ENCODE measurements around the gene RANBP9.
A peak's percentile ranks its signal among the peaks of the same experiment; 100 is the strongest.

Gene RANBP9

GRCh38 chr6:13643125-13643524 lies 68.5 kb downstream of the RANBP9 start:
- no peak for DNase-seq

- DNase-seq: no peak
Measured at GRCh38 chr6:13641315-13641714, 70.3 kb downstream of the RANBP9 start.

- no peak for DNase-seq
Measured at GRCh38 chr6:13638626-13639025, 73.0 kb downstream of the RANBP9 start.

- no peak for DNase-seq
Measured at GRCh38 chr6:13638014-13638413, 73.6 kb downstream of the RANBP9 start.

GRCh38 chr6:13635948-13636658 lies 75.5 kb downstream of the RANBP9 start:
- no peak for DNase-seq

- DNase-seq: no peak
Measured at GRCh38 chr6:13633343-13633742, 78.3 kb downstream of the RANBP9 start.

- no peak for DNase-seq
Measured at GRCh38 chr6:13630499-13630898, 81.1 kb downstream of the RANBP9 start.

- DNase-seq: no peak
Measured at GRCh38 chr6:13629459-13630116, 82.0 kb downstream of the RANBP9 start.

GRCh38 chr6:13624871-13625288 lies 86.8 kb downstream of the RANBP9 start:
- peak; percentile 77 for DNase-seq

GRCh38 chr6:13617066-13617465 lies 94.6 kb downstream of the RANBP9 start:
- no peak for DNase-seq

GRCh38 chr6:13615792-13616120 lies 95.9 kb downstream of the RANBP9 start:
- peak; percentile 64 for DNase-seq

GRCh38 chr6:13614926-13615791 lies 96.5 kb downstream of the RANBP9 start, which contains the start of gene NOL7:
TSS of gene NOL7 (plus strand) at chr6:13615335. CDS start at chr6:13615359, 24 bp downstream.
- DNase-seq: peak; percentile 99

GRCh38 chr6:13614126-13614925 lies 97.3 kb downstream of the RANBP9 start:
- DNase-seq: peak; percentile 85

GRCh38 chr6:13613029-13613594 lies 98.5 kb downstream of the RANBP9 start:
- peak; percentile 15 for DNase-seq

- DNase-seq: no peak
Measured at GRCh38 chr6:13611715-13612114, 99.9 kb downstream of the RANBP9 start.

- DNase-seq: no peak
Measured at GRCh38 chr6:13605634-13606033, 106.0 kb downstream of the RANBP9 start.

GRCh38 chr6:13604546-13605416 lies 106.9 kb downstream of the RANBP9 start:
- no peak for DNase-seq

GRCh38 chr6:13604135-13604534 lies 107.5 kb downstream of the RANBP9 start:
- DNase-seq: no peak

- no peak for DNase-seq
Measured at GRCh38 chr6:13600036-13600435, 111.6 kb downstream of the RANBP9 start.

GRCh38 chr6:13597073-13597472 lies 114.6 kb downstream of the RANBP9 start:
- DNase-seq: no peak

- no peak for DNase-seq
Measured at GRCh38 chr6:13593720-13594119, 117.9 kb downstream of the RANBP9 start.
